HCT116 (cell line): Measurements from ENCODE around the gene DNAJC5. TPM values are rescaled to one million over a fixed set of nuclear protein-coding genes. Genes with fewer than 3 reads are reported as not detected.

ENCODE experiments used
- ATAC-seq: fragments of 200-7000 bp; cut with Tn5 transposase; 2 replicates; pipeline ENCODE4 v1.9.1; 2020; ENCODE audit warnings: mild to moderate bottlenecking, moderate library complexity
- BruUV-seq: library from RNA; stranded (reverse); fragments of 400-500 nt; replicated peaks from 2 replicates; lab custom pipeline; 2021; lab: Mats Ljungman, UMichigan
- CTCF ChIA-PET: fragments of 300-600 bp; sonication (Branson Sonifier 250); formaldehyde crosslinking; loops from one replicate; lab custom pipeline; 2021; ENCODE audit warnings: antibody characterized with exemption; lab: Charles Lee
- POLR2A ChIA-PET: fragments of 300-600, 350-600 bp; sonication (Branson Sonifier 250); formaldehyde crosslinking; loops from one replicate; lab custom pipeline; 2021; ENCODE audit warnings: antibody characterized with exemption; lab: Charles Lee
- RAD21 ChIA-PET, 2 experiments: fragments of 300-600 bp; sonication (Branson Sonifier 250); formaldehyde crosslinking; loops; one replicate each; lab custom pipeline; 2023; ENCODE audit warnings: low total read pairs in 2 of 2; ENCODE audit not compliant: uncharacterized antibody in 2 of 2, unreplicated experiment in 2 of 2, low non-redundant PET in 1 of 2; lab: Charles Lee
- DNase-seq: peaks from one replicate; pipeline ENCODE4 v3.0.0-alpha.2; 2010; ENCODE audit warnings: low read depth, low spot score
- H2AFZ ChIP-seq: fragments of 200-600 bp; shearing (Covaris generic), sonication (generic); 2 replicates; pipeline ENCODE4 v1.6.1; 2017; ENCODE audit warnings: low read depth, mixed run types, mixed read lengths, antibody characterized with exemption, low read length; ENCODE audit not compliant: poor library complexity, severe bottlenecking
- H3K27ac ChIP-seq: 2 replicates; pipeline ENCODE4 v1.5.1; 2012; ENCODE audit warnings: low read depth, low read length
- H3K27me3 ChIP-seq: fragments of 200-600 bp; sonication (generic); 2 replicates; pipeline ENCODE4 v1.6.1; 2016; ENCODE audit warnings: mixed run types, low read length, mixed read lengths; ENCODE audit not compliant: insufficient read depth
- H3K36me3 ChIP-seq, 2 experiments: fragments of 200-500 bp in 1 of 2; fragments of 200-600 bp in 1 of 2; sonication (Bioruptor generic) in 1 of 2; sonication (generic) in 1 of 2; 2 replicates each; pipeline versions ENCODE4 v1.5.1 to v1.6.1; 2014 to 2016; ENCODE audit warnings: low read length in 2 of 2, inconsistent platforms in 1 of 2, mixed read lengths in 1 of 2, mixed run types in 1 of 2; ENCODE audit not compliant: insufficient read depth in 2 of 2, control insufficient read depth in 1 of 2
- H3K4me1 ChIP-seq, 2 experiments: fragments of 200-600 bp in 1 of 2; sonication (generic) in 1 of 2; 2 replicates each; pipeline versions ENCODE4 v1.5.1 to v1.6.1; 2012 to 2017; ENCODE audit warnings: low read length in 2 of 2, inconsistent platforms in 1 of 2, mild to moderate bottlenecking in 1 of 2, mixed read lengths in 1 of 2, mixed run types in 1 of 2, moderate library complexity in 1 of 2; ENCODE audit not compliant: insufficient read depth in 2 of 2, control insufficient read depth in 1 of 2
- H3K4me2 ChIP-seq: fragments of 200-600 bp; sonication (generic); 2 replicates; pipeline ENCODE4 v1.6.1; 2017; ENCODE audit warnings: mixed run types, low read length, mixed read lengths
- H3K4me3 ChIP-seq, 2 experiments: fragments of 200-600 bp in 1 of 2; sonication (generic) in 1 of 2; replicated peaks in 1 of 2; 2 replicates each; pipeline ENCODE4 v1.5.1; 2011 to 2016; ENCODE audit warnings: low read length in 2 of 2, control low read depth in 1 of 2, low read depth in 1 of 2, mild to moderate bottlenecking in 1 of 2, mixed read lengths in 1 of 2, mixed run types in 1 of 2
- H3K79me2 ChIP-seq: fragments of 200-600 bp; sonication (generic); 2 replicates; pipeline ENCODE4 v1.6.1; 2017; ENCODE audit warnings: mild to moderate bottlenecking, mixed run types, low read length, moderate library complexity, mixed read lengths; ENCODE audit not compliant: insufficient read depth
- H3K9ac ChIP-seq: fragments of 200-600 bp; sonication (generic); 2 replicates; pipeline ENCODE4 v1.6.1; 2016; ENCODE audit warnings: low read length, mixed read lengths
- H3K9me2 ChIP-seq: fragments of 200-600 bp; sonication (generic), shearing (Covaris generic); 2 replicates; pipeline ENCODE4 v1.6.1; 2017; ENCODE audit warnings: mixed run types, mild to moderate bottlenecking, moderate library complexity; ENCODE audit not compliant: insufficient read depth
- H3K9me3 ChIP-seq, 2 experiments: fragments of 200-500 bp in 1 of 2; fragments of 200-600 bp in 1 of 2; sonication (Bioruptor generic) in 1 of 2; sonication (generic) in 1 of 2; 2 replicates each; pipeline ENCODE4 v1.6.1; 2014 to 2017; ENCODE audit warnings: low read length in 2 of 2, mixed read lengths in 2 of 2, inconsistent platforms in 1 of 2, low read depth in 1 of 2, mild to moderate bottlenecking in 1 of 2, mixed run types in 1 of 2, moderate library complexity in 1 of 2; ENCODE audit not compliant: control insufficient read depth in 1 of 2, insufficient read depth in 1 of 2
- H4K20me1 ChIP-seq: fragments of 200-600 bp; sonication (generic), shearing (Covaris generic); 2 replicates; pipeline ENCODE4 v1.6.1; 2017; ENCODE audit warnings: mixed run types, mild to moderate bottlenecking, moderate library complexity; ENCODE audit not compliant: insufficient read depth
- CBX3 ChIP-seq: IDR thresholded peaks from 2 replicates; pipeline ENCODE4 v1.6.1; 2012; ENCODE audit warnings: low read depth
- POLR2AphosphoS5 ChIP-seq: IDR thresholded peaks from 2 replicates; pipeline ENCODE4 v1.6.1; 2011; ENCODE audit warnings: mild to moderate bottlenecking, low read depth, low read length, moderate library complexity
- SP1 ChIP-seq: IDR thresholded peaks from 2 replicates; pipeline ENCODE4 v1.6.1; 2012; ENCODE audit warnings: low read depth
- TCF7L2 ChIP-seq: IDR thresholded peaks from 2 replicates; pipeline ENCODE4 v1.7.0; 2011; ENCODE audit warnings: borderline replicate concordance, inconsistent platforms; ENCODE audit not compliant: insufficient read depth, insufficient read length; ENCODE audit errors: extremely low read depth
- YY1 ChIP-seq: IDR thresholded peaks from 2 replicates; pipeline ENCODE4 v1.6.1; 2011; ENCODE audit warnings: low read length, low read depth, moderate library complexity, mild to moderate bottlenecking; ENCODE audit not compliant: insufficient replicate concordance; ENCODE audit errors: extremely low read depth
- intact Hi-C: fragments of 100-400 bp; cut with micrococcal nuclease; formaldehyde crosslinking; loops from 2 replicates; pipeline ENCODE4 v1.10.0; 2022
- total RNA-seq: library from RNA; stranded (reverse); gene quantifications from one replicate; pipeline ENCODE4 v1.2.1, GENCODE V29; 2021; ENCODE audit not compliant: unreplicated experiment
- TF ChIP-seq, protein P1 (sequence below): IDR thresholded peaks from 2 replicates; pipeline ENCODE4 v1.6.1; 2012; ENCODE audit warnings: low read depth

The DNAJC5 gene
- total RNA-seq, 1 experiment from 2014 or later: 38.3 TPM

DNA sequence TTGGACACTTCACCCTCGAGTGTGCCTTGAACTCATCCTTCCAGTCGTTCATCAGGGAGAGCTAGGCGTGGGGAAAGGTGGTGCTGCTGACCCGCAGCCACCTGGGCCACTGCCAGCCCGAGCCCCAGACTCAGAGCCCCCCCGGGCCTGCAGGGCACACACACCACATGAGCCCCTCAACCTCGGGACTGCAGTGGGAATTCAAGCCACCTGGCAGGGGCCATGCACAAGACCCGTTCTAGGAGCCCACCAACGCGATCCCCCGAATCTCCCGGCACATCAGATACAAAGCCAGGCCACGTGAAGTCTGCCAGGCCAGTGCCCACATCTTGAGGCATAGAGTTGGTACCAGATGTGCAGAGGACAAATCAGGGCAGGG, 72.0 kb downstream of the DNAJC5 start:
- Histone ChIP-seq H3K36me3 (peaks cover 0 to 5% of the 10 kb centered on the region in 2 experiments; a peak in 2 of 4 replicates), H3K9me3 (no peaks in the 10 kb centered on the region), H3K27me3 (no peaks in the 10 kb centered on the region), H3K27ac (no peak overlapping the region), H3K4me3 (no peak overlapping the region), H3K79me2 (peaks cover 4% of the 10 kb centered on the region; the same call in 1 of the 2 replicates), H3K4me2 (no peak overlapping the region), H3K4me1 (peaks cover 15 to 20% of the 10 kb centered on the region in 2 experiments; a peak in 3 of 4 replicates), H3K9ac (no peak overlapping the region), H3K9me2 (no peaks in the 10 kb centered on the region), H2AFZ (no peak overlapping the region), H4K20me1 (no peaks in the 10 kb centered on the region)
- no peak for ATAC-seq
- ChIA-PET POLR2A (interaction anchor here (1.2 kb wide), 1 partner anchor 9 kb away, joined by 5 read pairs; no protein-coding TSS in a partner anchor), CTCF (no interaction called here), RAD21 (no interaction called here)
- BruUV-seq: no TSS peak
- no peak for DNase-seq
- intact Hi-C loops: no loop called here
- TF ChIP-seq POLR2AphosphoS5: no peak
- no peak for TF ChIP-seq YY1
- TF ChIP-seq, protein P1, sequence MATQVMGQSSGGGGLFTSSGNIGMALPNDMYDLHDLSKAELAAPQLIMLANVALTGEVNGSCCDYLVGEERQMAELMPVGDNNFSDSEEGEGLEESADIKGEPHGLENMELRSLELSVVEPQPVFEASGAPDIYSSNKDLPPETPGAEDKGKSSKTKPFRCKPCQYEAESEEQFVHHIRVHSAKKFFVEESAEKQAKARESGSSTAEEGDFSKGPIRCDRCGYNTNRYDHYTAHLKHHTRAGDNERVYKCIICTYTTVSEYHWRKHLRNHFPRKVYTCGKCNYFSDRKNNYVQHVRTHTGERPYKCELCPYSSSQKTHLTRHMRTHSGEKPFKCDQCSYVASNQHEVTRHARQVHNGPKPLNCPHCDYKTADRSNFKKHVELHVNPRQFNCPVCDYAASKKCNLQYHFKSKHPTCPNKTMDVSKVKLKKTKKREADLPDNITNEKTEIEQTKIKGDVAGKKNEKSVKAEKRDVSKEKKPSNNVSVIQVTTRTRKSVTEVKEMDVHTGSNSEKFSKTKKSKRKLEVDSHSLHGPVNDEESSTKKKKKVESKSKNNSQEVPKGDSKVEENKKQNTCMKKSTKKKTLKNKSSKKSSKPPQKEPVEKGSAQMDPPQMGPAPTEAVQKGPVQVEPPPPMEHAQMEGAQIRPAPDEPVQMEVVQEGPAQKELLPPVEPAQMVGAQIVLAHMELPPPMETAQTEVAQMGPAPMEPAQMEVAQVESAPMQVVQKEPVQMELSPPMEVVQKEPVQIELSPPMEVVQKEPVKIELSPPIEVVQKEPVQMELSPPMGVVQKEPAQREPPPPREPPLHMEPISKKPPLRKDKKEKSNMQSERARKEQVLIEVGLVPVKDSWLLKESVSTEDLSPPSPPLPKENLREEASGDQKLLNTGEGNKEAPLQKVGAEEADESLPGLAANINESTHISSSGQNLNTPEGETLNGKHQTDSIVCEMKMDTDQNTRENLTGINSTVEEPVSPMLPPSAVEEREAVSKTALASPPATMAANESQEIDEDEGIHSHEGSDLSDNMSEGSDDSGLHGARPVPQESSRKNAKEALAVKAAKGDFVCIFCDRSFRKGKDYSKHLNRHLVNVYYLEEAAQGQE: no peak
- TF ChIP-seq TCF7L2: no peak
- TF ChIP-seq SP1: no peak
- no peak for TF ChIP-seq CBX3
